GM19043 (cell line): Measurements from ENCODE around the gene VPS9D1.

ENCODE experiments used
- ATAC-seq: cut with Tn5 transposase; IDR thresholded peaks from one replicate; pipeline ENCODE4 v1.9.1; 2021; ENCODE audit warnings: low read depth; ENCODE audit not compliant: unreplicated experiment

VPS9D1 gene

DNA sequence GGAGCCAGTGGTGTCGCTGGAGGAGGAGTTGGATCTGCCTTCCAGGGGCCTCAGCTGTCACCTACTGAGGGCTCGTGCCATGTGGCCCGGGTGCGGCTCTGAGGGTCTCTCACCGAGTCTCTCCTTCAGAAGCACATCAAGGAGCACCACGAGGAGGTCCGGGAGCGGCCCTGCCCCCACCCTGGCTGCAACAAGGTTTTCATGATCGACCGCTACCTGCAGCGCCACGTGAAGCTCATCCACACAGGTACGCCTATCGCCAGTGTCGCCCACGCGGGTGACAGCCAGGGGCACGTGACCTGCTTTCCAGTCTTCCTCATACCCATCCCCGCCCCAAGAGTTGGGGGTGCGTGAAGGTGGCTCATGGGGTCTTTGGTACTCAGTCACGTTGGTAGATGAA lies 13.1 kb upstream of the VPS9D1 start:
- no peak for ATAC-seq

DNA sequence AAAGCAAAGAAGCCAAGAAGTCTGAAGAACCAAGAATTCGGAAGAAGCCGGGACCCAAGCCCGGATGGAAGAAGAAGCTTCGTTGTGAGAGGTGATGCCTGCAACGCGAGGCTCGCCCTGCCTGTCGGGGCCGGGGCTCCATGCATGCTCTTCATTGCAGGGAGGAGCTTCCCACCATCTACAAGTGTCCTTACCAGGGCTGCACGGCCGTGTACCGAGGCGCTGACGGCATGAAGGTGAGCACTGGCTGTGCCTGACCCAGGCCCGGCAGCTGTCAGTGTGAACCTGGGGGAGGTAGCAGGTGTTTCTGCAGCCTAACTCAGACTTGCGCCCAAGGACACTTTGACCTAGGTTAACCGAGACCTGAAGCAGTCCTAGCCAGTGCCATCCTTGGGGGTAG lies 12.6 kb upstream of the VPS9D1 start:
- ATAC-seq = no peak

DNA sequence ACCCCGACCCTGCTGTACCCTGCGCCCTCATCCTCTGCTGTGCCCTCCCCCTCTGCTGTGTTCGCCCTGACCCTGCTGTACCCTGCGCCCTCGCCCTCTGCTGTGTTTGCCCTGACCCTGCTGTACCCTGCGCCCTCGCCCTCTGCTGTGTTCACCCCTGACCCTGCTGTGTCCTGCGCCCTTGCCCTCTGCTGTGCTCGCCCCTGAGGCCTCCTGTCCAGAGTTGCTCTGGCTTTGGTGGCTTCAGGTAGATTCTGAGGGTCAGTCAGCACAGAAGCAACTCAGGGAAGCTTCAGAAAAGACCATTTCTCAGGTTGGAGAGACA lies 12.2 kb upstream of the VPS9D1 start:
- ATAC-seq = no peak

DNA sequence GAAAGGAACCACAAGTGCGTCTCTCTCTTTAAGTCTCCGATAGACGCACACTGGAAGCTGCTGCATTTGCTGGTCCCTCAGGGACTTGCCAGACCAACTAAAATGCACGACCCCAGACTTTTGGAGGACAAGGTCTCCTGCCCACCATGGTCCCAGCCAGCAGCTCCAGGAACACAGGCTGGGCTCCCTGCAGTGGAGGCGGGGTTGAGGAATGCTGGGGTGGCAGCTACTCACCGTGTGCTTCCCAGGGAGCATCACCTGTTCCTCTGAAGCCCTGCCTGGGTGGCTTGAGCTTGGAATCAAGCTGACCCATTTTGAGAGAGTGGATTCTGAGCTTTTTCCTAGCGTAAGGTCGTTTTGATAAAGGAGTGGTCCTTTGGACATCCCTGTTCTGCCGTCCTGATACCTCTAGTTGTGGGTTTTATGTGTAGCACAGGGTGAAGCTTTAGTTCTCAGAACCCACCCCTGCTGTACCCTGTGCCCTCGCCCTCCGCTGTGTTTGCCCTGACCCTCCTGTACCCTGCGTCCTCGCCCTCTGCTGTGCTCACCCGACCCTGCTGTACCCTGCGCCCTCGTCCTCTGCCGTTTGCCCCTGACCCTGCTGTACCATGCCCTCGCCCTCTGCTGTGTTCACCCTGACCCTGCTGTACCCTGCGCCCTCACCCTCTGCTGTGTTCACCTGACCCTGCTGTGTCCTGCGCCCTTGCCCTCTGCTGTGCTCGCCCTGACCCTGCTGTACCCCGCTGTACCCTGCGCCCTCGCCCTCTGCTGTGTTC lies 11.6 kb upstream of the VPS9D1 start:
- no peak for ATAC-seq

GRCh38 chr16:89730610-89731234 lies 10.0 kb upstream of the VPS9D1 start:
- ATAC-seq = no peak

DNA sequence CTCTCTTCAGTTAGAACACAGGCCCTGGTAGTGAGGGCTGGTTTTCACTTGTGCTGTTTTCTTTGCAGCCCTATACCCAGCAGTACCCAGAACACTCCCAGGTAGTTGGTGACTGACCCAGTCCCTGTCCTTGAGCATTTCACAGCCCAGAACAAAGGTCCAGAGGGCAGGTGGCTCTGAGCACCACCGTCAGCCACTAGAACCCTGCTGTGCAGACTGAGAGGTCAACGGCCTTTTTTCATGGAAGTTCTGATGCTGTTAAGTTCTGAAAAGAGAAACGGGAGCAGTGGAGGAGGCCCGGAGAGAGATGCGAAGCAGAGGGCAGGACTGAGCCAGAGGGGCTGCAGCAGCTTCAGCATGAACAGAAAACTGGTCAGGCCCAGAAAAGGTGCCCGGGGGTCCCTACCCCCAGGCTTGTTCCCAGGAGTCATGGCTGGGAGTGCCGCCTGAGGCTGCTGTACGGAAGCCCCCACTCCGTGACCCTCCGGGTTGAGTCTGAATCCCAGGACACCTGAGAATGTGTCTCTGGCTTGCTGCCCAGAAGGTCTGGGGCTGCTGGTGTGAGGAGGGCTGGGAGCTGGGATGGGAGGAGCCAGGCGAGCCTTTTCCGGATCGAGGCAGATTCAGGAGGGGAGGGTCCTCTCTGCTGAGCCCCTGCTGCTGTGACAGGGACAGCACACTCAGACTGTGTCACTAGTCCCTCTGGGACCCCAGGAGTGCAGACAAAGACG lies 9.3 kb upstream of the VPS9D1 start:
- no peak for ATAC-seq

DNA sequence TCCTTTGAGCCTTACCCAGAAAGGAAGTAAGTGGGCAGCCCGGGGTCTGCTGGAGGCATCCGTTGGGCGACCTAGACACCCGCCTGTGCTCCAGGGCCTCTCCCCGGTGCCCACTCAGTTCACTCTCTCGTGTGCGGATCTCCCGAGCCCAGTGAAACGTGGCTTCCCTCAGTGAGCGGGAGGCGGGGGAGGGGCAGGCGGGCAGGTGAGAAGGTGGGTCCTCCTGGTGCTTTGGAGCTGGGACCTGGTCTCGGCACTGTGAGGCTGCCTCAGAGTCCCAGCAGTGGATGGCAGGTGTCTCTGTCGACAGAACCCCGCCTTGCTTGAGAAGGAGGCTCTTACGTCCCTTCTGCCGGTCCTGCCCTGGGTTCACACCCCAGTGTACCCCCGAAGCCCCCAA lies 8.6 kb upstream of the VPS9D1 start:
- ATAC-seq = no peak

DNA sequence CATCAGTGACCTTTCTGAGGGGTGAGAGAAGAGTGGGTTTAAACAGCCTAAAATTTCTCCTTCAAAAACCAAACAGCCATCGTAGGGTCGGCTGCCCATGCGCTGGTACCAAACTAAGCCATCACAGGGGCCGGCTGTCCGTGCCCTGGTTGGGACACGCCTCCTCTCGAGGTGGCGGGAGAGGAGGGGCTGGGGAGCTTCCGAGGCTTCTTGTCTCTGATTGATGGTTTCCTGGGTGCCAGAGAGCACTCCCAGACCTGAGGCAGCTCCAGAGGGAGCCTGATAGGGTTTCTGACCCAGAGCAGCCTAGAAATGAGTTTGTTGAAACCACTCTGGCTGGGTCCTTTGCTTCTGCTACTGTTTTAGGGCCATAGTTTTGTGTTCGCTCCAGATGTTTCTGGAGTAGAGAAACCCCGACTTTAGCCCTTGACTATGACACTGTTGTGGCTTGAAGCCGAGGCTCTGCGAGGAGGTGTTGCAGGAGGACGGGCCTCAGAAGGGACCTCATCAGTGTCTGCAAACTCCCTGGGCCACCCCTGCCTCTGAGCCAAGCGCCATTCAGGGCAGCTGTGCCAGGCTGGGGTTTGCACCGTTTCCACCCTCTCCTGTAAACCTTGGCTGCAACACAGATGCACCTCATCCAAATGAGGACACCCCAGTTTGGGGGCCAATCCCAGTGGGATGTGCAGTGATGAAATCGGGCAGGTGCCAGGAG lies 6.9 kb upstream of the VPS9D1 start:
- no peak for ATAC-seq

DNA sequence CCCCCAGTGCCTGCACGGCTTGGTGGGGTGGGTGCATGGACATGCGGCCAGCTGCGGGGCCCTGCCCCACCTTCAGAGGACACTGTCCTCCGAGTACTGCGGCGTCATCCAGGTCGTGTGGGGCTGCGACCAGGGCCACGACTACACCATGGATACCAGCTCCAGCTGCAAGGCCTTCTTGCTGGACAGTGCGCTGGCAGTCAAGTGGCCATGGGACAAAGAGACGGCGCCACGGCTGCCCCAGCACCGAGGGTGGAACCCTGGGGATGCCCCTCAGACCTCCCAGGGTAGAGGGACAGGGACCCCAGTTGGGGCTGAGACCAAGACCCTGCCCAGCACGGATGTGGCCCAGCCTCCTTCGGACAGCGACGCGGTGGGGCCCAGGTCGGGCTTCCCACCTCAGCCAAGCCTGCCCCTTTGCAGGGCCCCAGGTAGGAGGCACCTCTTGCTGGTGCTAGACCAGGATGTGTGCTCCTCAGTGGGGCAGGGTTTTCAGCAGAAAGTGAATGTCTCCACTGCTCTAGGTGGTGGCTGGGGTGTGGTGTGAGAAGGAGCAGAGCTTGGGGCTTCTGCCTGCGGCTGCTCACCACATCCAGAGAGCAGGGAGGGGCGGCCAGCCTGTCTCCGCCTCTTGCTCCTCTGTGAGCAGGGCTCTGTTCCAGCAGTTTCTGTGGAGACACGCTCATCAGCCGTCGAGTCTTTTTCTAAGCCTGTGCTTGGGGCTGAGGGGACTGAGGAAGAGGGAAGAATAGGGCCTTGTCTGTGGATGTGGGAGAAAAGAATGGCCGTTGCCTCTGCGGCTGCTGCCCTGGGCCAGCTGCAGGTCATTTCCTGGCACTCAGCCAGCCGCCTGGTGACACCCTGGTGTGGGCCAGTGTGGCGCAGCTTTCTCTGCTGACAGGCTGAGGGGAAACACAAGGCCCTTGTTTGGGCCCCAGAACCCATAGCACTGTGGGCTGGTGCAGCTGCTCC lies 2.9 kb upstream of the VPS9D1 start:
- no peak for ATAC-seq

DNA sequence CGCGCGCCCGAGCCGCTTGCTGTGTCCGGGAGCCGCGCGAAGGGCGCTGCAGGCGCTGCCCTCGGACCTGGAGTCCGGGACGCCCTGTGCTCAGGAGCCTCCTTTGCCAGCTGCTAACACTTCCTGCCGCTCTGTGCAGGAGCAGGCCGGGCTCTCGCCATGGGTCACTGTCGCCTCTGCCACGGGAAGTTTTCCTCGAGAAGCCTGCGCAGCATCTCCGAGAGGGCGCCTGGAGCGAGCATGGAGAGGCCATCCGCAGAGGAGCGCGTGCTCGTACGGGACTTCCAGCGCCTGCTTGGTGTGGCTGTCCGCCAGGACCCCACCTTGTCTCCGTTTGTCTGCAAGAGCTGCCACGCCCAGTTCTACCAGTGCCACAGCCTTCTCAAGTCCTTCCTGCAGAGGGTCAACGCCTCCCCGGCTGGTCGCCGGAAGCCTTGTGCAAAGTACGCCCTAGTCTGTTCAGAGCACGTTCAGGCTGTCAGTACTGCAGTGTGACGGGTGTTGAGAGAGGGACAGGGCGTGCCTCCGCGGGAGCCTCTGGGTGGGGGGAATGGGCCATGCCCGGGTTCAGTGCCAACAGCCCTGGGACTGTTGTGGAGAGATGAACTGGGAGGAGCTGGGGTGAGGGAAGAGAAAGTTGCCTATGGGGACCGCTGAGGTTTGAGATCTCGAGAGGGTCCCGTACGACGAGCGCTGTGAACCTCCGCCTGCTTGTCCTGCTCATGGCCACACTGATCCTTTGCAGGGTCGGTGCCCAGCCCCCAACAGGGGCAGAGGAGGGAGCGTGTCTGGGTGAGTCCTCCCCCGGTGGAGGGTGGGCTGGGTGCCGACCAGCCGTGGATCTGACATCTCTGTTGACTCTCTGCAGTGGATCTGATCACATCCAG lies 1.9 kb upstream of the VPS9D1 start:
- no peak for ATAC-seq

- ATAC-seq = no peak
Measured at GRCh38 chr16:89721546-89722391, 1.1 kb upstream of the VPS9D1 start.

DNA sequence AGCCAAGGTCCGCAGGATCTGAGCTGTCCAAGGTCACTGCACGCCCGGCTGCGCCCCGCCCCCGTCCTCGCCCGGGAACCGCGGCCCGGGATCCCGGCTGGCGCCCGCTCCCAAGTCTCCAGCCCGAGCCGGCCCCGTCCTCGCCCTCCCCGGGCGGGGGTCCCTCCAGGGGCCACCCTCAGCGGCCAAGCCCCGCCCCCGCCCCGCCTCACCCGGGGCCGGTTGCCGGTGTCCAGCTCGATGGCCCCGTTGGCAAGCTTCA lies 216 bp downstream of the VPS9D1 start:
- ATAC-seq = no peak

GRCh38 chr16:89717688-89718505 lies 2.8 kb downstream of the VPS9D1 start:
- no peak for ATAC-seq

GRCh38 chr16:89716916-89717687 lies 3.6 kb downstream of the VPS9D1 start:
- no peak for ATAC-seq

- no peak for ATAC-seq
Measured at GRCh38 chr16:89716493-89716892, 4.2 kb downstream of the VPS9D1 start.

GRCh38 chr16:89712274-89712781 lies 8.4 kb downstream of the VPS9D1 start:
- no peak for ATAC-seq
